Omental fat pad (tissue), 4 donors: ENCODE measurements around the gene DENND1A. TPM values are rescaled to one million over a fixed set of nuclear protein-coding genes. Genes with fewer than 3 reads are reported as not detected.

Source experiments
- ATAC-seq: fragments of 150-250 bp; one replicate; pipeline ENCODE4 v1.9.1; 2016; ENCODE audit warnings: mild to moderate bottlenecking, moderate library complexity; ENCODE audit not compliant: low FRiP score
- DNase-seq: peaks from one replicate; pipeline ENCODE4 v3.0.0-alpha.2; 2019; ENCODE audit warnings: low spot score
- total RNA-seq, 4 donors: library from RNA; depleted of rRNA; stranded (reverse); fragments of >200 nt; gene quantifications; one replicate each; pipeline ENCODE4 v1.1.0, GENCODE V29; 2016
- TF ChIP-seq, protein P1 (sequence below), 3 donors: fragments of 450-650 bp; IDR thresholded peaks; one replicate each; pipeline ENCODE4 v1.5.1; 2016 to 2017; ENCODE audit warnings: antibody characterized with exemption in 3 of 3, mild to moderate bottlenecking in 3 of 3, moderate library complexity in 2 of 3

The DENND1A gene
- total RNA-seq, 4 donors from 2014 or later, result 15.2 to 22.8 (median 20.7) TPM

DNA sequence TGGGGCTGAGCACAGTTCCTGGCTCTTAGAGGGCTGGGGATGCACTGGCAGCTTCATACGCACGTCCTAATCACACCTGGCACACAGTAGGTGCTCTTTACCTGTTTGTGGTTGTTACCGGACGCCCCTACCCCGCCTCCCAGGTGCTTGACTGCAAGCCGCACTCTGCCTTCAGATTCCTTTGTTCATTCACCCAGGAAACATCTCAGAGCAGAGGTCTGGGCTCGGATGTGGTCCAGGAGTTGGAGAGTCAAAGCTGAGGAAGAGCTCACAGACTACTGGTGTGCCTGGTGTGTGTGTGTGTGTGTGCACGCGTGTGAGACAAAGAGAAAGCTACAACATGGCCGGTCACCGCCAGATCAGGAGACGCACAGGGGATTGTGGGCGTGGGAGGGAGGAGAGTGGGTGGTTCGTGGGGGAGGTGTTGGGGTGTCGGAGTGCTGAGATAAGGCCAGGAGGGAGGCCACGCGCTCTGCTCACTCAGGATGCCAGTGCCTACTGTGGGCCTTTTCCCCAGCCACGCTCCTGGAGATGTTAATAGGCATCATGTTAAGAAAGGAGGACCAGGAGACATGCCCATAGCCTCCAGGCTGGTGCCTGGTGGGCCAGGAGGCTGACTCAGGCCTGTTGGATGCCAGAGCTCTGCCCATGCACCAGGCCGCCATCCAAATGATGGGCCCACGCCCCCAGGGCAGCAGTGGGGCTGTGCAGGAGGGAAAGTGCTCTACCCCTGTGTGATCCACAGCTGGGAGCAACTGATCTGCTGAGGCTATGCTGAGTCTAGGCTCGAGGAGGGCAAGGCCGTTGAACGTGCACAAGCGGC is 534.0 kb downstream of the DENND1A start:
- ATAC-seq, result no peak
- TF ChIP-seq, protein P1, sequence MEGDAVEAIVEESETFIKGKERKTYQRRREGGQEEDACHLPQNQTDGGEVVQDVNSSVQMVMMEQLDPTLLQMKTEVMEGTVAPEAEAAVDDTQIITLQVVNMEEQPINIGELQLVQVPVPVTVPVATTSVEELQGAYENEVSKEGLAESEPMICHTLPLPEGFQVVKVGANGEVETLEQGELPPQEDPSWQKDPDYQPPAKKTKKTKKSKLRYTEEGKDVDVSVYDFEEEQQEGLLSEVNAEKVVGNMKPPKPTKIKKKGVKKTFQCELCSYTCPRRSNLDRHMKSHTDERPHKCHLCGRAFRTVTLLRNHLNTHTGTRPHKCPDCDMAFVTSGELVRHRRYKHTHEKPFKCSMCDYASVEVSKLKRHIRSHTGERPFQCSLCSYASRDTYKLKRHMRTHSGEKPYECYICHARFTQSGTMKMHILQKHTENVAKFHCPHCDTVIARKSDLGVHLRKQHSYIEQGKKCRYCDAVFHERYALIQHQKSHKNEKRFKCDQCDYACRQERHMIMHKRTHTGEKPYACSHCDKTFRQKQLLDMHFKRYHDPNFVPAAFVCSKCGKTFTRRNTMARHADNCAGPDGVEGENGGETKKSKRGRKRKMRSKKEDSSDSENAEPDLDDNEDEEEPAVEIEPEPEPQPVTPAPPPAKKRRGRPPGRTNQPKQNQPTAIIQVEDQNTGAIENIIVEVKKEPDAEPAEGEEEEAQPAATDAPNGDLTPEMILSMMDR (IDR thresholded peaks at IDR 0.05), result no peak
- DNase-seq, result no peak

DNA sequence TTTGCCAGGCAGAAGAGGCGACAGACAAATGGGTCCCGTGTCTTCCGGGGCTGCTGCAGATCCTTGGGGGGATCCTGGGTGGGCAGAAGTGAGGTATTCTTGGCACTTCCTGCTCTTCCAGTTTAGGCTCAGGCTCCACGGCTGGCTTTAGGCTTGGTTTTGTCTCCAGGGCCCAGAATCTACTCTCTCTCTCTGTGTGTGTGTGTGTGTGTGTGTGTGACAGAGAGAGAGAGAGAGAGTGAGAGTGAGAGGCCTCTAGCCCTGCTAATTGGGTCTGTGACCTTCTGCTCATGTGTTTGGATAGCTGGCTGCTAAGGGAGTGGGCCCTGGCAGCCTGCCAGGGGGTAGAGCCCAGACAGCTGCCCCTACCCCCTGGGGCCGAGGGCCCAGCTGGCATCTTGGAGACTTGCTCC is 534.6 kb downstream of the DENND1A start:
- ATAC-seq (no peak), DNase-seq (no peak)
- TF ChIP-seq, protein P1 (IDR thresholded peaks at IDR 0.05), result no peak

DNA sequence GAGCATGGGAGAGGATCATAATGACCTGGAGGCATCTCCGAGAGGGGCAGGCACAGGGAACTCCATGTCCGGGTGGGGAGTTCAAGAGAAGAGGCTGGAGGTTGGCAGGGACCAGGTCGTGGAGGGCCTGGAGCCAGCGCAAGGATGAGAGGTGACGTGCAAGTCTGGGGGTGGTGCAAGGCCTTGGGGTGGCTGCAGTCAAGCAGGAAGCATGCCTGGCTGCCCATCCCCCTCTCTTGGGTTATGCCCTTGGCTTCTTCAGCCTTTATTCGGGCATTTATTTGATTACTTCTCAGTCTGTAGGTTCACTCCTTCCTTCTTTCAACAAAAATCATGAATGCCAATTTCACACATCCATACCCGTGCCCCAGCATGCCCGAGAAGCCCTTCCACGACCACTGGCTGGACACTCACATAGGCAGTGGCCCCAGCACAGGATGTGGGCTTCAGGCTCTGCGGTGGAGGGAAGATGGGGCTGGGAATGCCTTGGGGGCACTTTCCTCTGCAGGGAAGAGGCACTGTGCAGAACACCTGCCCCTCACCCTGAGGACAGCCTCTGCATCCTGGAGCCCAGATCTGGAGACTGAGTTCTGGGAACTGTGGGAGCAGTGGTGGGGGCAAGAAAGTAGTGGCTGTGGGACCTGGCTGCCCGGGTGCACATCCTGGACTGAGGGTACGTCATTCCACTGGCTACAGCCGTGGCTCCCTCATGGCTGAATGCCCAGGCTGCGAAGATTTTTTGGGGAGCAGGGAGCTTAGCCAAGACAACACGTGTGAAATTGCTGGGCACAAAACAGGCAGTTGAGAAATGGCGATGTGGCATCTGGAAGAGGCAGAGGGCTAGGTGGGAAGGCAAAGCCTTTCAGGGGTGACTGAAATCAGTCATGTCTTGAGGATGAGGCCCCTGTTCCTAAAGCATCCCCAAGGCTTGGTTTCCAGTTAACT is 535.4 kb downstream of the DENND1A start:
- TF ChIP-seq, protein P1 (IDR thresholded peaks at IDR 0.05), result no peak
- ATAC-seq, result no peak

DNA sequence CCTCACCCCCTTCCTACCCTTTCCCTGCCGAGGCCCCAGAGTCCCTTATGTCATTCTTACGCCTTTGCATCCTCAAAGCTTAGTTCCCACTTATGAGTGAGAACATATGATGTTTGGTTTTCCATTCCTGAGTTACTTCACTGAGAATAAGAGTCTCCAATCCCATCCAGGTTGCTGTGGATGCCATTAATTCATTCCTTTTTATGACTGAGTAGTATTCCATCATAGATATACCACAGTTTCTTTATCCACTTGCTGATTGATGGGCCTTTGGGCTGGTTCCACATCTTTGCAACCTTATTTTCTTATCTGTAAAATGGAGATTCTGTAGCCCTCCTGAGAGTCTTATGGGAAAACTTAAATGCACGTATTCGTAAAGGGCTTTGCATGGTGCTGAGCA is 537.1 kb downstream of the DENND1A start:
- ATAC-seq (no peak), DNase-seq (no peak)
- TF ChIP-seq, protein P1 (IDR thresholded peaks at IDR 0.05), result no peak

More for the DNA sequence above, 535.4 kb downstream of the DENND1A start:
- no peak for DNase-seq

DNA sequence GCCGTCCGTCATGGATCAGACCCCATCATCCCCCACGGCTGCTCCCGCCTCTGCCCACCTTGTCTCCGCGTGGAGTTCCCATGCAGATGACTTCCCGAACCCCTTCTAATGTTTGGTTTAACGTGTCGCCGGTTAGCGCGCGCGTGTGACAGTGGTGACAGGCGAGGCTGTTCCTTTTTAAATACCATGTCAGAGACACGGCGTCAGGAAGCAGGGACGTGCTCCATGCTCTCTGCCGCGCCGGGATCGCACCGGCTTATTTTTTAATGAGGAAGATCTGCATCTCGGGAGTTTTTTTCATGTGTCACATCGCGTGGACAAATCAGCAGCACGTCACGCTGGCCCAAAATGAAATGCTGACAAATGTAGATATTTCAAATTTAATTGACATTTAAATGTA is 538.0 kb downstream of the DENND1A start:
- DNase-seq, result no peak
- ATAC-seq, result no peak
- TF ChIP-seq, protein P1 (IDR thresholded peaks at IDR 0.05), result no peak

DNA sequence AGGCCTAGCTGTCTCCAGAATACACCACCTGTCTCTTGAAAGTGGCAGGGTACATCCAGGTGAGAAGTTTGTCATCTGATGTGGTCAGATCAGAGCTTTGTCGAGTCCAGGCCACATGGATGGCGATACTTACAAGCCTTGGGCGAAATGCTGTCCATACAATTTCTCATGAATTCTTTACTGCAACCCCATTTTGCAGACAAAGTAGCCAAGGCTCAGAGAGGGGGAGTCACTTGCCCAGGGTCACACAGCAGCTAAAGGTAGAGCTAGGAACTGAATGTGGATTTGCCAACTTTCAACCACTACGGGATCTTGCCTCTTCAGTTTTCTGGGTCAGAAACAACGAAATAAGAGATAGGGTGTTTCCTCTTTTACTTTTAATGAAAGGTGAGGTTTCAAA is 538.7 kb downstream of the DENND1A start:
- ATAC-seq, result no peak
- TF ChIP-seq, protein P1 (IDR thresholded peaks at IDR 0.05), result no peak
- no peak for DNase-seq
